Measurements from ENCODE around the gene CHMP1B.

The CHMP1B gene, protein sequence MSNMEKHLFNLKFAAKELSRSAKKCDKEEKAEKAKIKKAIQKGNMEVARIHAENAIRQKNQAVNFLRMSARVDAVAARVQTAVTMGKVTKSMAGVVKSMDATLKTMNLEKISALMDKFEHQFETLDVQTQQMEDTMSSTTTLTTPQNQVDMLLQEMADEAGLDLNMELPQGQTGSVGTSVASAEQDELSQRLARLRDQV

GRCh38 chr18:11851146-11851805, at the start of gene CHMP1B:
Gene CHMP1B (plus strand): TSS chr18:11851413. CDS start chr18:11851512, 99 bp downstream.
- DNase-seq (ENCODE audit: low read depth in 2 of 2), result peak; percentile 95

DNA sequence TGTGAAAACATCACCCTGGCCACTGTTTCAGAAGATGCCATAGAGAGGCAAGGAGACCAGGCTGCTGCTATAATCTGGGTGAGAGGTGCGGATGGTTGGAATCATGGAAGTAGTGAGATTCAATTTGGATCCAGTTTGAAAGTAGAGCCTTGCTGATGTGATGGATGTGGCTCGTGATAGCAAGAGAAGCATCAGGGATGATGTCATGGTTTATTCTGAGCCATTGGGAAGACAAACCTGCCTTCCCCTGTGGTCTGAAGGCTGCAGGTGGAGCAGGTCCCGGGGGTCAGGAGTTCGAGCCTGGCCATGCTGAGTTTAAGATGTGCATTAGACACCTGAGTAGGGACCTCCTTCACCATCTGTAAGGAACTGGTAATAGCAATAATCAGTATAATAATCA, 49.6 kb upstream of the CHMP1B start:
- no peak for DNase-seq (ENCODE audit: low read depth in 2 of 2)

- DNase-seq (ENCODE audit: low read depth in 2 of 2), result no peak
Observed at GRCh38 chr18:11802158-11802557, 49.1 kb upstream of the CHMP1B start.

- DNase-seq (ENCODE audit: low read depth in 2 of 2), result no peak
Observed at GRCh38 chr18:11802586-11802985, 48.6 kb upstream of the CHMP1B start.

GRCh38 chr18:11807233-11807632, 44.0 kb upstream of the CHMP1B start:
- no peak for DNase-seq (ENCODE audit: low read depth in 2 of 2)

DNA sequence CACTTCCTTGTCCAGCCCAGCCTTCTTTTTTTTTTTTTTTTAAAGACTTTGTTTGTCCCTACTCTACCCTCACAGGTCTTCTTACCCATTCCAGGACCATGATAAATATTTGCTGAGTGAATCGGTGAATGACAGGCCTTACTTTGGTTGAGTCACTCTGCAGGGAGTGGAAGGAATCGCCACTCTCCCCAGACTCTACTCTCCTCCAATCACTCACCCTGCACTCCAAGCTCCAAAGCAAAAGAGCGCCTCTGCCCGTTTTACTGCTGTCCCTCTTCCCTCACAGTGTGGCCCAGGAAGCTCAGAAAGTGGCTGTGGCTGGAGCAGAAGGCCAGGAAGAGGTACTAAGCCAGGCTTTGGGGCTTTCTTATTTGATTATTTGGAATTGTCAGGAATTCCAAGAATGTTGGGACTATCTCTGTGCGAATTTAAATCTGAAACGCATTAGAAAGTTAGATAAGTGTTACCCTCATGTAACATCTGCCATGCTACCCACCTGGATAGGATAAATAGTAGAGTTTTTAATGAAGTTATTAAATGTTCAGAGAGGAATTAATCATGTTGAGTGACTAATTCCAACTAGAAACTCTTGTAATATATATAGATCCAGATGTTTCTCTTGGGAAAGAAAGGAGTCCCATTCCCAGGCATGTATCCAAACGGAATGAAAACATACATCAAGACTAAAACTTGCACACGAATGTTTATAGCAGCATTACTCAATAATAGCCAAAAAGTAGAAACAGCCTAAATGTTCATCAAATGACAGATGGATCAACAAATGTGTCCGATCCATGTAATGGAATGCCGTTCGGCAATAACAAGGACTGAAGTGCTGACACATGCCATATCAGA, 43.0 kb upstream of the CHMP1B start:
- no peak for DNase-seq (ENCODE audit: low read depth in 2 of 2)

- no peak for DNase-seq (ENCODE audit: low read depth in 2 of 2)
Observed at GRCh38 chr18:11809895-11810294, 41.3 kb upstream of the CHMP1B start.

DNA sequence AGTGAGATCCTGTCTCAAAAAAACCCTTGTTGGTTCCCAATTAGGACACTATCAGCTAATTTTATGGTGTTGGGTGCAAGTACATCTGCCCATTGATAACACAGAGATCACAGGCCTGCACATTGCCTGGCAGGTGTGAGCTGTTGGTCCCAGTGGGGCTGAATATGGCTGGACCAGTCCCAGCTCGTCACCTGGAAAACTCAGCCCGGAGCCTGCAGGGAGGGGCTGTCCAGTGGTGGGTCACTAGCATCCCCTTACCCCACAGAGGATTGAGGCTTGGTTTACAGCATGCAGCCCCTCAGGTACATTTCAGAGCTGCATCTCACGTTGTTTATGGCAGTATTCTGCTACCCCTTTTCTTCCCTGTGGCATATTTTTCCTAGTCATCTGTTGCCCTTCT, 40.8 kb upstream of the CHMP1B start:
- DNase-seq (ENCODE audit: low read depth in 2 of 2), result no peak

DNA sequence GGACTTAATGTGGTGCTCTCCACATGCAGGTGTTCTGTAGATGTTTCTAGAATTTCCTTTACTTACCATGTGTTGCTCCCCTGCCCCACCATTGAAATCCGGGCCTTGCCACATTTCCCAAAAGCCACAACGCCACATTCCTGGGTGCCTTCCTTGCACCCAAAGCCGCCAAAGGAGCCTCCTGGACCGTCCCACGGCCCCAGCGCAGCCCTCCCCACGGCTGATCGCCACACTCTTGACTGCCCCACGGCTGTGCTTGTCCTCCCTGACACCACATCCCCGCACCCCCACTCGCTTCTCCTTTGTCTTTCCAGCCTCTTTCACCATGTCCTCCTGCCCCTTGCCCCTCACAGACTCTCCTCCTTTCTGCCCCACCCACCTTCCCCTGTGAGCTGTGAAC, 40.2 kb upstream of the CHMP1B start:
- DNase-seq (ENCODE audit: low read depth in 2 of 2), result no peak

GRCh38 chr18:11817229-11817628, 34.0 kb upstream of the CHMP1B start:
- no peak for DNase-seq (ENCODE audit: low read depth in 2 of 2)

DNA sequence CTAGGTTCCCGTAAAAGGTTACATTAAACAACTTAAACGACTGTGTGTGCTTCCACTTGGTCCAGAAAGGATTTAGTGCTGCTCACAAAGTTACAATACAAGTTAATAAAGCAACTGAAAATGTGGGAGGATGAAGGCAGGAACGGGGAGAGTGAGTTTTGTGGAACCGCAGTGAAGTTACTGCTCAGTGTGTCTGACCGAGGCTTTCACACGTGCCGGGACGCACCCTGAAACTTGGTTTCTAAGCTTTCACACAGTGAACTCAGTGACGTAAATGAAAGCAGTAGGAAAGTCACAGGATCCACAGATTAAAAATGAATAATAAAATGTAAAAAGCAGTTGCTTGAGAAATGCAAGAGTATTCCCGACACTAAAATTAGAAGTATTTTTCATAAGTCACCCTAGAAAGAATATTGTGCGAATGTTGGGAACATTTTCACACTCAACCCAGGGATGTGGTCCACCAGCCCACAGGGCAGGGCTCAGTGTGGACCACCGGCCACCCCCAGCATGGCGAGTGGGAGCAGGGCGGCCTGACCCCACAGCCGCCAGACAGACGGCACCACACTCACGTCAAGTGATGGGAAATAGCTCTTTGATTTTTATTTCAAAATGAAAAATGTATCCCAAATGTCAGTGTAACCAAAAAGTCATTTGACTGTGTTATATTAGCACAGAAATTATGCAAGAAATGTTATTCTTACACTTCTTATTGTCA, 32.6 kb upstream of the CHMP1B start:
- no peak for DNase-seq (ENCODE audit: low read depth in 2 of 2)

- no peak for DNase-seq (ENCODE audit: low read depth in 2 of 2)
Observed at GRCh38 chr18:11819938-11820337, 31.3 kb upstream of the CHMP1B start.

DNA sequence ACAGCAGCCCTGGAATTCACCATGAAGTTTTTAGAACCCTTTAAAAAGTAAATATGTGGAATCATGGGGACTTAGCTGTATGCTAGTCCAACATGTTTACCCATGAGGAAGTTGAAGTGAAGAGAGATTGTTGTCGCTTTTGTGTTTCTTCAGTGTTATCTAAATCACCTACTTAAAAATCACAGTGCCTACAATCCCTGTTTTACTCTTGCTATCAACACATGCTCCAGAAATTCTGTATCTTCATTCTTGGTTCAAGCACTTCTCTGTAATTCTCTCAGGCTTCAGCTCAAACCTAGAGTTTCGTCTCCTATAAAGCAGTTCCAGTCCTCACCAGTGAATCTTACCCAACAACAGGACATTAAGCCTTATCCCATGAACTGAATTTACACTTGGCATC, 30.5 kb upstream of the CHMP1B start:
- no peak for DNase-seq (ENCODE audit: low read depth in 2 of 2)

DNA sequence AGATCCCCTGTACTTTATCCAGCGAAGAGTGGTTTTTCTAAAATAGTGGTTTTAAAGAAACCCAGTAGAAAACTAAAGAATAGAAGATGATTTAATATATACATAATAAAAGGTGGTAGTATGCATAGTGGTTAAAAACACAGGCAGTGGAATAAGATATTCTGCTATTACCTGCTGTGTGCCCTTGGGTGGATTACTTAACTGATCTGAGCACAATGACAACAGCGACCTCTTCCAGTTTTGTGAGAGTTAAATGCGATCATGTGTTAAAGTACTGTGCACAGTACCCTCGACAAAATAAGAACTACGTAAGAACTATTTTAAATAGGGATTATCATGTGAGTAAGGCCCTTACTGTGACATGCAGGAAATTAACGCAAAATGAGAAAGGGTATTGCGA, 30.0 kb upstream of the CHMP1B start:
- DNase-seq (ENCODE audit: low read depth in 2 of 2), result no peak

GRCh38 chr18:11821643-11822237, 29.5 kb upstream of the CHMP1B start:
- DNase-seq (ENCODE audit: low read depth in 2 of 2), result no peak

- DNase-seq (ENCODE audit: low read depth in 2 of 2), result no peak
Observed at GRCh38 chr18:11823545-11823944, 27.7 kb upstream of the CHMP1B start.

- DNase-seq (ENCODE audit: low read depth in 2 of 2), result no peak
Observed at GRCh38 chr18:11826836-11827235, 24.4 kb upstream of the CHMP1B start.

DNA sequence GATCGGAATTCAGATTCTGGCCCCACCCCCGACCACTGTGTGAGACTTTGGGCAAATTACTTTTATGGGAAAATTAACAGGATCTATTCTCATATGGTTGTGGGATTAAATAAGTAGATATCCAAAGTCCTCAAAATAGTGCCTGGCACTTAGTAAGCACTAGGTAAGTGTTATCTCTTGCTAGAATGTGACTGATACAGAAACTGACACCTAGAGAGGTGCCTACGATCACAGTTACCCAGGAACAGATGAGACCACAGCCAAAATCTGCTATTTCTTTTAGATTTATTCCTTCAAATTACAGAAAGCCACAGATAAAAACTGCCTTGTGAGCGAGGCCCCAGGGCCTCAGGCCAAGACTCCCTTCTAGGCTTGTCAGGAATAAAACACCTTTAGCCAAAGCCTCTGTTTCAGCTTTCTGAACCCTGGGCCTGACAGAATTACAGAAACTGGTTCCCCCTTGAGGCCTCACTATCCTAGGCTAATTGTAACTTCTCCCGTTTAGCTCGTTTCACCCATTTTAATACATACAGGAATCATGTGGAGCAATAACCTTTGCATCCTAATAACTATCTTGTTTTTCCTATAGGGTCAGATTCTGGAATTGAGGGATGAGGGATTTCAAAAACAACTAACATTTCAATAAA, 22.3 kb upstream of the CHMP1B start:
- DNase-seq (ENCODE audit: low read depth in 2 of 2), result no peak

GRCh38 chr18:11830585-11830984, 20.6 kb upstream of the CHMP1B start:
- DNase-seq (ENCODE audit: low read depth in 2 of 2), result no peak

GRCh38 chr18:11831921-11832320, 19.3 kb upstream of the CHMP1B start:
- DNase-seq (ENCODE audit: low read depth in 2 of 2), result no peak

DNA sequence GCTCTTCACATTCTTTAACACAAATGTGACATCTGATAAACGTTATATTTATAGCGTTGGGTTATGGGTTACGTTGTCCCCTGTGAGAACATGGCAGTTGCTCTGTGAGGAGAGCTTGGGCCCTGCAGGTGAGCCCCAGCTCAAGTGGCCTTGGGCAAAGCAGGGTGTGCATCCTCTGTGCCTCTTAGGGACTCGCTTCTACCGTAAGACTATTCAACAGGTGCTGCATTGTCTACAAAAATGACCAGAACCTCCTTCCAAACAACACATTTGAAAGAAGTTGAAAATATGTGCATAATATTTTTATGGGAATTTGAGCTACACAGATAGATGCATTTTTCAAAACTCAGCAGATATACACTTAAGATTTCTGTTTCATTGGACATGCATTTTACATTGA, 16.4 kb upstream of the CHMP1B start:
- DNase-seq (ENCODE audit: low read depth in 2 of 2), result no peak

All from stimulated activated CD4-positive, alpha-beta T cell treated with anti-CD3 and anti-CD28 coated beads, Interleukin-4, amount 100 ng/mL, for 48 hours (primary cell).